GM21360 (cell line): ENCODE data around the gene ARMC2.

Experiments
- ATAC-seq: cut with Tn5 transposase; IDR thresholded peaks from one replicate; pipeline ENCODE4 v1.9.1; 2021; ENCODE audit warnings: mild to moderate bottlenecking, moderate library complexity; ENCODE audit not compliant: unreplicated experiment

The ARMC2 gene

GRCh38 chr6:109009236-109009961, 161.2 kb downstream of the ARMC2 start:
- ATAC-seq = peak; percentile 86

- no peak for ATAC-seq
Observed at GRCh38 chr6:109009962-109010704, 161.9 kb downstream of the ARMC2 start.

GRCh38 chr6:109010705-109011102, 162.5 kb downstream of the ARMC2 start:
- ATAC-seq = no peak

GRCh38 chr6:109013656-109014305, 165.6 kb downstream of the ARMC2 start:
- ATAC-seq = no peak

- ATAC-seq = no peak
Observed at GRCh38 chr6:109014606-109015005, 166.4 kb downstream of the ARMC2 start.

GRCh38 chr6:109015176-109015575, 167.0 kb downstream of the ARMC2 start:
- no peak for ATAC-seq

- no peak for ATAC-seq
Observed at GRCh38 chr6:109019911-109020310, 171.7 kb downstream of the ARMC2 start.

- no peak for ATAC-seq
Observed at GRCh38 chr6:109021870-109022269, 173.6 kb downstream of the ARMC2 start.

- ATAC-seq = no peak
Observed at GRCh38 chr6:109023356-109023925, 175.2 kb downstream of the ARMC2 start.
